Subcutaneous adipose tissue (tissue), 4 donors: ENCODE measurements around the gene CAPN8. TPM values are rescaled to one million over a fixed set of nuclear protein-coding genes. Genes with fewer than 3 reads are reported as not detected.

Source experiments
- total RNA-seq, 4 donors: library from RNA; depleted of rRNA; stranded (reverse); fragments of >200 nt; gene quantifications; one replicate each; pipeline ENCODE4 v1.1.0, GENCODE V29; 2016
- TF ChIP-seq, protein P1 (sequence below): fragments of 450-650 bp; IDR thresholded peaks from one replicate; pipeline ENCODE4 v1.5.1; 2016; ENCODE audit warnings: low read depth, mild to moderate bottlenecking, control low read depth, antibody characterized with exemption, moderate library complexity

Gene CAPN8
- total RNA-seq, 4 donors from 2014 or later = not detected

DNA sequence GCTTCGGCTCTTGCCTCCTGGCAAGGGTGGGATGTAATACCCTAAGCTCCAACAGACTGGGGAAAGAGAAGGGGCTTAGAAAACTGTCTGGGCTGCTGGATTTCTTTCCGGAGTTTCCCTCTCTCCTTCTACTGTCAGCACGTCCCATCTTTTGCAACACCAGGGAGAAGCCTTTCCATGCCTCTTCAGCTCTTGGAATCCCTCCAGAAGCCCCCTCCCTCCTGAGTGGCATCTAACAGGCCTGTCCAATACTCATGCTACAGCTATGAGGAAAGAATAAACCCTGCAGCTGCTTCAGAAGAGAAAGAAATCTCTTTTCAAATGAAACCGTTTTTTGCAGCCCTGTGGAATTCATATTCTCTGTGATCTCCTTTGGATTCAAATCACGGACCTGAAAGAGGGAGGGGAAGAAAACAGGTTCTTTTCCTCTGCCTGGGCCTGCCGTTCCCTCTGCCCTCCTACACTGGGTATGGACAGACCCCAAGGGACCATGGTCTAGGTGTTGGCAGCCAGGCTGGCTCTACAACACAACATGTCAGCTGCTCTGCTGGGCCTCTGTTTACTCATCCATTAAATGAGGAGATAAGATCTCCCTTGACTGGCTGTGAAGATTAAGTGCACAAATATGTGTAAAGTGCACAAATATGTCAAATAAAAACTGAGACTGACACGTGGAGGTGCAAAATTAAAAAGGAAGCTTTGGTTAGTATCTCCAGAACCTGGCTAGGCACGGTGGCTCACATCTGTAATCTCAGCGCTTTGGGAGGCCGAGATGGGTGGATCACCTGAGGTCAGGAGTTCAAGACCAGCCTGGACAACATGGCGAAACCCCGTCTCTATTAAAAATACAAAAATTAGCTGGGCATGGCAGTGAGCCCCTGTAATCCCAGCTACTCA lies 40.8 kb upstream of the CAPN8 start:
- TF ChIP-seq, protein P1, sequence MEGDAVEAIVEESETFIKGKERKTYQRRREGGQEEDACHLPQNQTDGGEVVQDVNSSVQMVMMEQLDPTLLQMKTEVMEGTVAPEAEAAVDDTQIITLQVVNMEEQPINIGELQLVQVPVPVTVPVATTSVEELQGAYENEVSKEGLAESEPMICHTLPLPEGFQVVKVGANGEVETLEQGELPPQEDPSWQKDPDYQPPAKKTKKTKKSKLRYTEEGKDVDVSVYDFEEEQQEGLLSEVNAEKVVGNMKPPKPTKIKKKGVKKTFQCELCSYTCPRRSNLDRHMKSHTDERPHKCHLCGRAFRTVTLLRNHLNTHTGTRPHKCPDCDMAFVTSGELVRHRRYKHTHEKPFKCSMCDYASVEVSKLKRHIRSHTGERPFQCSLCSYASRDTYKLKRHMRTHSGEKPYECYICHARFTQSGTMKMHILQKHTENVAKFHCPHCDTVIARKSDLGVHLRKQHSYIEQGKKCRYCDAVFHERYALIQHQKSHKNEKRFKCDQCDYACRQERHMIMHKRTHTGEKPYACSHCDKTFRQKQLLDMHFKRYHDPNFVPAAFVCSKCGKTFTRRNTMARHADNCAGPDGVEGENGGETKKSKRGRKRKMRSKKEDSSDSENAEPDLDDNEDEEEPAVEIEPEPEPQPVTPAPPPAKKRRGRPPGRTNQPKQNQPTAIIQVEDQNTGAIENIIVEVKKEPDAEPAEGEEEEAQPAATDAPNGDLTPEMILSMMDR = no peak

DNA sequence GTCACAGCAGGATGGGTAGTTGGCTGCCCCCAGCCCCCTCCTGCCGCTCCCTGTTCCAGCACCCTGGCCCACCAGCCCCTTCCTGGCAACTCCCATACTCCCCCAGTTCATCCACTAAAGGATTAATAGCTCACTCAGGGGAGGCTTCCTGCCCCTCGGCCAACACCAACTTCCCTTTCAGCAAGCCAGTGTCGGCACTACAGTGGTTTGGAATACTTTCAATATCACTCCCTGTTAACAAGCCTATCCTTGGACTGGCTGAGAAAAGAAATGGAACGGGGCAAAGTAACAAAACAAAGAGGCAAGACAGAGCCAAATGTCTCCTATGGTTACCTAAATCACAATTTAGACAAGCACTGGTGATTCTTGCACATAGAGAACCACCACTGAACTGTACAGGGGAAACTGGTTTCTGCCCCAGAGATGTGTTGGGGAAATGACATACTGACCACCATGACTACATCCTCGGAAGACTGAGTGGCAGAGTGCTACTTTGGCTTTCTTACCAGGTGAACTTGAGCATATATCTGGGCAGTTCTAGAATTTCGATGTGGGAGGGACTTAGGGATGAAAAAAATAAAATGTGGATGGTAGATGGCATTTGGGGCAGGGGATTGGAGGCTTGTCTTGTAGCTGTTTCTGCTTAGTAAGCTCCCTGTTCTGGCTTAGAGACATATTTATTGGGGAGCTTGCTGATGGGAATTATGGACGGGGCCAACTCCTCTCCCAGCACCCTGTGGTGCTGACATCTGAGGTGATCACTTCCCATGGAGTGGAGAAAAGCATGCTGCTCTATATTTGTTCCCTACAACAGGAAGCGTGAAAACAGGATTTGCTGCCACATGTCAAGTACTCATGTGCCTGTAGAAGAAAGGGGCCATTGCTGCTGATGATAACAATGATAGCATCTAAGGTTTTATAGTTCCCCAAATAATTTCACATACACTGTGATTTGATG lies 39.7 kb upstream of the CAPN8 start:
- TF ChIP-seq, protein P1 = no peak

DNA sequence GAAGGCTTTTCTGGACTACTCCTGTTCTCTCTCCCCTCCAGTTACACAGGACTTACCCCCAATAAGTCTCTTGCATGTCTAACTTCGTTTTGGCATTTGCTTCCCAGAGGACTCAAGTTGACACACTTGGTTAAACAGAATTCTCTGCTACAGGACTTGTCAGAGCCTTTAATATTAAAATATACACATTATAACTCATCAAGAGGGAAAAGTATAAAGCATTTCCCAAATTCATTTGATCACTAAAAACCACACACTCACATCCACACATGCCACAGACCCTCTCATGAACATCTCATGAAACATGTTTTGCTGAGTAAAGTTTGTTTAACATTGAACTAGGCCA lies 38.1 kb upstream of the CAPN8 start:
- TF ChIP-seq, protein P1 = no peak

DNA sequence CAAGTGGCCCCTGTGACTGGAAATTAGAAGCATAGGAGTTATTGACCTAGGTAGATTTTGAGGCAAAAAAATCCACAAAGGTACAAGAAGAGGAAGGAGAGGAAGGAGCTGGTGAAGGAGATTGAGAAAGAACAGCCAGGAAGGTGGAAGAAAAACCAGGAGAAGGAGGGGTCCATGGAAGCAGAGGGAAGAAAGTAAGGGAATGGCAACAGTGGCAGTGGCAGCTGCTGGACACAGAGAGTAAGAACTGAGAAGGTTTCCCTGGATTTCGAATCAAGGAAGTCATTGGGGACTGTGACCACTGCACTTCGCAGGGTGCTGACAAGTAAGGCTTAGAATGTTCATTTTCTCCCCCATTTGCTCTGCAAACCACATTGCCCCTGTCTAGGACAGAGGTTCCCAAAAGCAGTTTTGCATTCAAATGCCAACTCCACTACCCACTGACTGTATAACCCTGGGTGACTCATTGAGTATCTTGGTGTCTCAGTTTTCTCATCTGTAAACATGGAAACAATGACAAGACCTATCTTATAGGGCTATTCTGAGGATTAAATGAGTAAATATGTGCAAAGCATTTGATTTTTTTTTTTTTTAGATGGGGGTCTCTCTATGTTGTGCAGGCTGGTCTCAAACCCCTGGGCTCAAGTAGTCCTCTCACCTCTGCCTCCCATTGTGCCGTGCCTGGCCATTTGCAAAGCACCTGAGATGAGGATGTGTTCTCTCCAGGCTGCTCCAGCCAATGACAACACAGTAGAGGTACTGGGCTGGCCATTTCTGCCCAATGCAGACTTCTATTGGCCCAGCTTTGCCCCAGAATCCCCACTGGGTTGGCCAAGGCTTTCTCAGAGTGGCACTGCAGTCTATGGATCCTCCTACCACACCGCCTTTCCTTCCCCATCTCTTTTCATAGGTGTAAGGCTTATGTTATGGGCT lies 37.5 kb upstream of the CAPN8 start:
- TF ChIP-seq, protein P1 = no peak

DNA sequence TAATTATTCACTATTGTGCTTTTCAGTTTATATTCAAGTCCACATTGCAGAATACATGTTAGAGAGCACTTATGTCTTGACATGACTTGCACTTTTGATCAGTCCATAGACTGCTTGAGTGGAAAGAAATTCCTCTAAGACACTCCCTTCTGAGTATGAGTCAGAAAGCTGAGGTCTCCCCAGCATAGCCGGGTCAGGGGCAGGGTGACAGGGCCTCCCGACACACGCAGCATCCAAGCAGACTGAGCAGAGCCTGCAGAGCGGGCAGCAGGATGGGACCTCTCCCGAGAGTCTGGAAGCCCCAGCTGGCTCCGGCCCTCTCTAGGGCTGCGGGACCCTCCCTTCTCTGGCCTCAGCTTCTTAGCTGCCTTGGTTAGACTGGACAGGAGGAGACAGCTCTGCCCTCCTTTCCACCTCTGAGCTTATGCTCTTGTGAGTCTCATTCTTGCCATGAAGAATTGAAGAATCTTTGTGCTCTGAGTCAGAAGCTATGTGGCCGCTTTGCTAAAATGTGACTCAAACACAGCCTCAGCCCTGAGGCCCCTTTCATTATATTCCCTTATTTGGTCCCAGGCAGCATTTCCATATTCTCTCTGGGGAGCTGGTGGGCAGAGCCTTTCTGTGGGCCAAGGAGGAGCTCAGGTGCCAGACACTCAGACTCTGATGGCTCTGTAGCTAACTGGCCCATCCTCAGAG lies 35.6 kb upstream of the CAPN8 start:
- TF ChIP-seq, protein P1 = no peak

DNA sequence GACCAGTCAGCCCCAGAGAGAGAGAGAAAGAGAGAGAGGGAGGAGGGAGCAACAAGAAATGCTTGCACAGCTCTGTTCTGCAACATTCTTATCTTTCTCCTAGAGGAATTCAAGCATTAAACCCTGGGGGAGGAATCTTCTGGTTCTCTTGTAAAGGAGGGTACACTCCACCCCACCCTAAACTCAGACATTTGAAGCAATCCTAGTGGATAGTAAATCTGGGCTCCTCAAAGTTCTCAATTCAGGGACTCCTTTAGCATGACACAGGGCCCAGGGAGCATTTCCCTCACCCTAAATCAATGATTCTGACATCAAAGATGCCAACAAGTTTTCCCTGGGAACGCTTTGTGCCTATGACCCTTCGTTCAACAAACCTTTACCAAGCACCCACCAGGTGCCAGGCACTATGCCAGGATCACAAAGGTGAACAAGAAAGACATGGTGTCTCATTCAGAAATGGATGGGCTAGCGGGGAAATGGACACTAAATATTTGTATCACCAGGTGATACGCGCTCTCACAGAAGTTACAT lies 35.0 kb upstream of the CAPN8 start:
- TF ChIP-seq, protein P1 = no peak
